ENCODE results near the gene BTBD9.

Gene BTBD9

DNA sequence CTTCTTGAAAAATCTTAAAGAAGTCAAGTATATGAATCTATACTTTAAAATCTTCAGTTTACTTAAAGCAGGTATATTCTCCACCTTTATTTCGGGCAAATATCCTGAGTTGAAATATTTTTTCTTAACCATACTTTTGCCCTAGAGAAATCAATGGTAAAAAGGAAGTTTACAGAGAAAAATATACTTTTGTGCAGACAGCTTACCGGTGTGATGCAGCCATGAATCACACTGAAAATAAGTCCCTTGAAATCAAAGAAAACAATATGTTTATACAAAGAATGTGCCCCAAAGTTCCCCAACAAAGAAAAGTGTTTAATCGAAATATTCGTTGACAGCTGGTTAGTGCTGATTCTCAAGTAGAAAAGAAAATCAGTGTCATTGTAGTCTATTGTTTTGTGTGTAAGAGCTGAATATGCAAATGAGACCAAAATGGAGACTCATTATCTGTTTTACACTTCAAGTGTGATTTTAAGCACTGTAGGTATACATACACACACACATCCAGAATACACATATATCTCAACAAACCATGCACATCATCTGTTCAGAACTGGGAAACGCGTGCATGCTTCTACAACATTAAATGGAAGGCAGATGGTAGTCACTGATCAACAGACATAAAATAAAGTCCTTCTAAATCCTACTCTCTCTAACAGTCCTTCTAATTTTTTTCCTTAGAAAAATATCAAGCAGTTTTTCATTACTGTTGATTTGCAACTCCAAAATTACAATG is 73.3 kb downstream of the BTBD9 start:
- in situ Hi-C loops (cut with MboI; ENCODE audit: low sequenced_read_pairs) = no loop called here

DNA sequence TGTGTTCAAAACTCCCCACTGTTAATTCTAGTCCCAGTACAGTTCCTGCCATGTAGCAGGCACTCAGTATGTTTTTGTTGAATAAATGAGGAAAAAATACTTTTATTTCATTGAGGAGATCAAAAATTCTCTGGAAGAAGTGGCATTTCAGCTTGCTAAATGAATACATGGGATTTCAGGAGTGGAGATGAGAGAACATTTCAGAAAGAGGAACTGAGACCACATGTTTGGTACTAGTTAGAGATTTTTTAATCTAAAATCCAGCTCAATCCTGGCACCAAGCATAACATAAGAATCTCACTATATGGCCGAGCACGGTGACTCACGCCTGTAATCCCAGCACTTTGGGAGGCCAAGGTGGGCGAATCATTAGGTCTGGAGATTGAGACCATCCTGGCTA is 75.4 kb downstream of the BTBD9 start:
- in situ Hi-C loops (cut with MboI; ENCODE audit: low sequenced_read_pairs) = no loop called here

DNA sequence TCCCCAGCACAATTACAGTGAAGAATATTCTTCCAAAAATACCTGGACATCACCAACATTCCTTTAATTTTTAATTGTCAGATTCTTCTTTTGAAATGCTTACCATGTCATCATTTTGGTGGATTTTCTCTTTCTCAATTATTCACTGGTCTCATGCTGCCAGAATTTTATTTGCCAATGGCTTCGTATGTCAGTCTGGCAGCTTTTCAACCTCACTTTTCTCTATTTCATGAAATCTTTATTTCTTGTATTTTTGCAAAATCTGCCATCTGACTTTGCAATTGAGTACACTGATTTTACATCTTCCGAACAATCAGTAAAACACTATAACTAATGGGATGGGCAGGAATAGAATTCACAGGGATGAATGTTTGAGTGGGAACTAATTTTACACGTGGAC is 84.1 kb downstream of the BTBD9 start:
- in situ Hi-C loops (cut with MboI; ENCODE audit: low sequenced_read_pairs) = no loop called here

DNA sequence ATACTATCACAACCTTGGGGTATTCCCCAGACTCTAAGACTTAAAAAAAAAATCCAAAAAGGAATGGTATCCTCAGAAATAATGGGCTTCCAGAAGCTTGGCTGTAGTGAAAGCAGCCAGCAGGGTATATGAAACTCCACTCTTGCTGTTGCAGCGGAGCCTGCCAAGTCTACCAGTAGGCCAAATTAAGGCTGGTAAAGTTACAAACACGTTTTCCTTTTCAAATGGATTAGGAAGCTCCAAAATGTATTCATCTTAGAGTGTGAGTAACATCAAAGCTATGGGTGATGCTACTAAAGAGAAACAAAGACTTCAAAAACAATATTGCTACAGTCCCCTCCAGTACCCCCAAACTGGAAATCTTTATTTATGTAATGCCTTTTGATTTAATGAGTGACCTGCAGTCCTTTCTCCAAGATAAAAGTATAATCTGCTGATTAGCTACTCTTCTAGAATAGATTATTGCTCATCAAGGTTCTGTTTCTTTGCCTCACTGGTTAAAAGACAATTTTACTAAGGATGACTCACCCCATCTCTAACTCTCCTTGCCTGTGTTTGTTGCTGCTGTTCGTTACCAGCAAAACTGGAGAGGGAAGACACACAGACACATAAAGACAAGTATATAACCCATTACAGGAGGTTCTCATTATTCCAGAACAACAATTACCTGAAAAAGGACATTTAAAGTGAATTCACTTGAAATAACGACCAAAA is 84.9 kb downstream of the BTBD9 start:
- in situ Hi-C loops (cut with MboI; ENCODE audit: low sequenced_read_pairs) = no loop called here

DNA sequence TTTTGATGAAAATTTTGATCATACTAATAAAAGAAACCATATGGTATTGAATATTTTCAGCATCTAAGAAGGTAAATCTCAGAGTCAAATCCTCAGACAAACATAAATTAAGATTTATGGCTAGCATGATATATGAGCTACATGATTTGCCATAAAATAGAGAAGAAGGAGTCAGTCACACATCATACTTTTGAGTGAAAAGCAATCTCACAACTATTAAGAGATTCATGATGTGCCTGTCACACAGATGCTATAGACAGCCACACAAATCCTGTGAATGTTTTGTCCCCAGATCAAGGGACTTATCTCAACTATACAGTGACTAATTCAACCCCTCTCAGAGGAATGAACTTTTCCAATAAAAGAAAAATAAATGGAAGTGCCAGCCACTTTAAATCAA is 85.7 kb downstream of the BTBD9 start:
- in situ Hi-C loops (cut with MboI; ENCODE audit: low sequenced_read_pairs) = no loop called here

DNA sequence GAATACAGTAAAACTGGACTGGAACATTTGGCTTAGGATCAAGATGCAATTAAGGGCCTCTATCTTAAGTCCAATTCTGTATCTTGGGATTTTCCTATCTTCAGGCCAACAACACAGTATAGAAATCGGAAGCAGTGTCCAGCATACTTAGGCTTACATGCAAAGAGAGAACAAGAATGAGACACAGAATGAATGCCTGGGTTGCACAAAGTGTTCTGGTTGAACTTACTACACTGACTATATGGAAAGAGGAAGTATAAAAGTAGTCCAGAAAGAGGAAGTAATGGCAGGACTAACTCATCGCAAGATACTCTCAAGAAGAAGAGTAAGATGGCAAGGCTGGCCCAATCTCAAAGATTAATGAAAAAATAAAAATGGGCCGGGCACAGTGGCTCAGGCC is 87.6 kb downstream of the BTBD9 start:
- in situ Hi-C loops (cut with MboI; ENCODE audit: low sequenced_read_pairs) = no loop called here

DNA sequence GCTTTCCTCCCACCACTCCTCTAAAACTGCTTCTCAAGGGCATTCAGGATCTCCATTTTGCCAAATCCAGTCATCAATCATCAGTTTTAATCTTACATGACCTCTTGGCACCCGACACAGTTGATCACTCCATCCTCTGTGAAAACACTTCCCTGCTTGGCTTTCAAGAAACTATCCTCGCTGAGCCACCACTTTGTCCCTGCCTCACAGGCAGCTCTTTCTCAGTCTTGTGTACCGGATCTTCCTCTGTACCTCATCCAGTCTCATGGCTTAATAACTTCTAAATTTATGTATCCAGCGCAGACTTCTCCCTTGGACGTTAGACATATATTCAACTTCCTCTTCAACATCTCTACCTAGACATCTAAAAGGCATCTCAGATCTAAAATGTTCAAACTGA is 89.9 kb downstream of the BTBD9 start:
- in situ Hi-C loops (cut with MboI; ENCODE audit: low sequenced_read_pairs) = no loop called here

DNA sequence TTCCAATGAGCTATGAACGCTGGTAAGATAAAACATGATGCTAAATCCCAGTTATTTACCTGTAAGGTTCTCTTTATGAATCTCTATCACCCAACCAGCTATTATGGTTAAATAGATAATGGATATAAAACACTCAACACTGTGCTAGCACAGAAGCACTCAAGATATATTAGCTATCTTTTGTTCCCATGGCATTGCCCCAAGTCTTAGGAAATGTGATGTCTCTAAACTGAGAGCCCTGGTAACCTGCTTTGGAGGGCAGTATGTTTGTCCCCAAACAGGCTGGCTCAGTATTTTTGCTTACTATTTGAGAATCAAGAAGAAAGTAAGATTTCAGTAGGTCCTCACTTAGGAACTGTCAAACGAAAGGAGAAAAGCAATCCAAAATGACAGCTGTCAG is 90.5 kb downstream of the BTBD9 start:
- in situ Hi-C loops (cut with MboI; ENCODE audit: low sequenced_read_pairs) = no loop called here

DNA sequence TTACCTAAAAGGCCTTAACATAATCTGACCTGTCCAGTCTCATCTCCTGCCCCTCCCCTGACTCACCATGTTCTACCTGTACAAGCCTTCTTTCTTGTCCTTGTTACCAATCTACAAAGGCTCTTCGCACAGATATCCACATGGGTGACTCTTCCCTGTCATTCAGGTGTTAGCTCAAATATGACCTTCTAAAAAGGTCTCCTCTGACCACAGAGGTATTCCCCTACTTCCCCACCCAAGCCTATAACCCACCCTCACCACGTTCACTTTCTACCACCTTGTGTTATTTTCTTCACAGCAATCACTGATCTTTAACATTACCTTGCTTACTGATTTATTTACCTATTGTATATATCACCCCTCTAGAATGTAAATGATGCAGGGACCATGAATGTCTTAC is 96.7 kb downstream of the BTBD9 start:
- in situ Hi-C loops (cut with MboI; ENCODE audit: low sequenced_read_pairs) = no loop called here

DNA sequence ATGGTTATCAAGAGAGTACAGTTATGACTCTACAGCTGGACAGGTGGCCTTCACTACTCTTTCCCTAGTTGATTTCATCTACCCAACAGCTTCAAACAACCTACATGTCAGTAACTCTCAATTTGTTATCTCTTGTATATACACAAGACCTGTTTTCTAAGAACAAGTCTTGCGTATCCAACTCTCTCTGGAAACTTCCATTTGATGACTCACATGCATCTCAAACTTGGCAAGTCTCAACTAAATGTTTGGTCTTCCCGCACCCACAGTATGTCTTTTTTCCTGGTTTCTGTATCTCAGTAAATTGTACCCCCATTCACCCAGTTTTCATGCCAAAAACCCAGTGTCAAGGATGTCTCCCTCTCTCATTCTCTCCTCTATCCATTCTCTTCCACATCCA is 97.7 kb downstream of the BTBD9 start:
- in situ Hi-C loops (cut with MboI; ENCODE audit: low sequenced_read_pairs) = no loop called here

DNA sequence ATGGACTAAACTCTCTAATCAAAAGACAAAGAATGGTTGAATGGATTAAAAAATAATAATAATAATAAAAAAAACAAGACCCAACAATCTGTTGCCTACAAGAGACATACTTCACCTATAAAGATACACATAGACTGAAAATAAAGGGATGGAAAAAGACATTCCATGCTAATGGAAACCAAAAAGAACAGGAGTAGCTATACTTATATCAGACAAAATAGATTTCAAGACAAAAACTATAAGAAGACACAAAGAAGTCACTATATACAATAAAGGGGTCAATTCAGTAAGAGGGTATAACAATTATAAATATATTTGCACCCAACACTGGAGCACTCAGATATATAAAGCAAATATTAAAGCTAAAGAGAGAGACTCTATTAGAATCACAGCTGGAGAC is 106.7 kb downstream of the BTBD9 start:
- in situ Hi-C loops (cut with MboI; ENCODE audit: low sequenced_read_pairs) = no loop called here

DNA sequence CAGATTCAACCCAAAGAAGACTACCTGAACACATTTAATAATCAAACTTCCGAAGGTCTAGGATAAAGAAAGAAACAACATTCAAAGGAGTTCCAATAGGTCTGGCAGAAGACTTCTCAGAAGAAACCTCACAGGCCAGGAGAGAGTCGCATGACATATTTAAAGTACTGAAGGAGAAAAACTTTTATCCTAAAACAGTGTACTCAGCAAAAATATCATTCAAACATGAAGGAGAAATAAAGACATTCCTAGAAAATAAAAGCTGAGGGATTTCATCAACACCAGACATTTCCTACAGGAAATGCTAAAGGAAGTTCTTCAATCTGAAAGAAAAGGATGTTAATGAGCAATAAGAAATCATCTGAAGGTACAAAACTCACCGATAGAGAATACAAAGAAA is 108.6 kb downstream of the BTBD9 start:
- in situ Hi-C loops (cut with MboI; ENCODE audit: low sequenced_read_pairs) = no loop called here

DNA sequence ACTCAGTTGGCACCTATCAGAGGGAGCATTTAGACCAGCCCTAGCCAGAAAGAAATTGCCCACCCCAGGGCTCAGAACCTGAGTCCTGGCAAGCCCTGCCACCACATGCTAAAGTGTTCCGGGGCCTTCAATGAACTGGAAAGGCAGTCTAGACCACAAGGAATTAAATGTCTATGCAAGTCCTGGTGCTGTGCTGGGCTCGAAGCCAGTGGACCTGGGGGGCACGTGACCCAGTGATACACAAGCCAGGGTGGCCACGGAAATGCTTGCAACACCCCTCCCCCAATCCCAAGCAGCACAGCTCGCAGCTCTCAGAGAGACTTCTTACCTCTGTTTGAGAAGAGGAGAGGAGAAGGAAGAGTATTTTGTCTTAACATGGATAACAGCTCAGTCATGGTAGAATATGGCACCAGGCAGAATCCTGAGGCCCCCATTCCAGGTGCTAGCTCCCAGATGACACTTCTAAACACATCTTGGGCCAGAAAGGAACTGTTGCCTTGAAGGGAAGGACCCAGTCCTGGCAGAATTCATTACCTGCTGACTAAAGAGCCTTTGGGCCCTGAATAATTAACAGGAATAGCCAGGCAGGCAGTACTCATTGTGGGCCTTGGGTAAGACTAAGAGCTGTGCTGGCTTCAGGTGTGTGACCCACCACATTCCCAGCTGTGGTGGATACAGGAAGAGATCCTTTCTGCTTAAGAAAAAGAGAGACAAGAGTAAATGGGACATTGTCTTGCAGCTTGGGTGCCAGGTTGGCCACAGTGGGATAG is 111.3 kb downstream of the BTBD9 start:
- in situ Hi-C loops (cut with MboI; ENCODE audit: low sequenced_read_pairs) = no loop called here

DNA sequence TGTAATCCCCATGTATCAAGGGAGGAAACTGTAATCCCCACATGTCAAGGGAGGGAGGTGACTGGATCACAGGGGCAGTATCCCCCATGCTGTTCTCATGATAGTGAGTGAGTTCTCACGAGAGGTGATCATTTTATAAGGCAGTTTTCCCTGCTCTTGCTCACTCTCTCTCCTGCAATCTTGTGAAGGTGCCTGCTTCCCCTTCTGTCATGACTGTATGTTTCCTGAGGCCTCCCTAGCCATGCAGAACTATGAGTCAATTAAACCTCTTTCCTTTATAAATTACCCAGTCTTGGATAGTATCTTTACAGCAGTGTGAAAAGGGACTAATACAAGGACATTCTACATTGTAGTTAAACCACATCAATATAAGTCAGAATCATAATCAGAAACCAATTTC is 112.4 kb downstream of the BTBD9 start:
- in situ Hi-C loops (cut with MboI; ENCODE audit: low sequenced_read_pairs) = no loop called here

DNA sequence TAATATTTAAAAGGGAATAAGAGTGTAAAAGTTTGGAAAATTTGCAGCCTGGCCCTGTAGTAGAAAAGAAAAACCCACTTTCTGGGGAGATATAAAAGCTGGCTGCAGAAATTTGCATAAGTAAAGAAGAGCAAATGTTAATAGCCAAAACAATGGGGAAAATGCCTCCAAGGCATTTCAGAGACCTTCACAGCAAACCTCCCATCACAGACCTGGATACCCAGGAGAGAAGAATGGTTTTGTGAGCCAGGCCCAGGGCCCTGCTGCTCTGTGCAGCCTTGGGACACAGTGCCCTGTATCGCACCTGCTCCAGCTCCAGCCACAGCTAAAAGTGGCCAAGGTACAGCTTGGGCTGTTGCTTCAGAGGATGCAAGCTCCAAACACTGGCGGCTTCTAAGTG is 113.8 kb downstream of the BTBD9 start:
- in situ Hi-C loops (cut with MboI; ENCODE audit: low sequenced_read_pairs) = no loop called here

DNA sequence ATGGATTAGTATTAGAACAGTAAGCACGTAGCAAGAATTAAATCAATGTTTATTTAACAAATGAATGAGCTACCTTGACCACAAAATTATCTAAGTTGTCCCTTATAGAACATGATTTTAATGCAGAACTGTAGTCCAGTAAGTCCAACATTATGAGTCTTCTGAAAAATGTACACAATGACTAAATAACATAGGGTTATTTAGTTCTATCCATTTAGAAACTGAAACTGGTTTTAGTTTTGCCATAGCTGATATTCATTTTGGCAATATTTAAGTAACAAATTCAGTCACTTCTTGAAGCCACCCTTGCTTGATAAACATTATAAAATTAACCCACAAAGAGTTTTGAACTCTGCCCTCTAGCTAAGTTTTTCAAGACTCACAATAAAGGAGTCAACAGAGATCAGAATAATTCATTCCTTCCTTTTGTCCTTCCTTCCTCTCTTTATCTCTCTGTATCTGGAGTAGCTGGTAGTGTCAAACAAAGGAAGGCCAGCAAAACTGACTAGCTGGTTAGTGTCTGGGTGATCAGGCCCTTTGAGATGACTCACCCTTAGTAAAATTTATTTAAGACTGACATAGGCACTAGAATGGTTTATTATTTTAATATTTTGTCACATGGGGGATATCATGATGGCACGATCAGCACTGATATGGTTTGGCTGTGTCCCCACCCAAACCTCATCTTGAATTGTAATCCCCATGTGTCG is 115.1 kb downstream of the BTBD9 start:
- in situ Hi-C loops (cut with MboI; ENCODE audit: low sequenced_read_pairs) = no loop called here

DNA sequence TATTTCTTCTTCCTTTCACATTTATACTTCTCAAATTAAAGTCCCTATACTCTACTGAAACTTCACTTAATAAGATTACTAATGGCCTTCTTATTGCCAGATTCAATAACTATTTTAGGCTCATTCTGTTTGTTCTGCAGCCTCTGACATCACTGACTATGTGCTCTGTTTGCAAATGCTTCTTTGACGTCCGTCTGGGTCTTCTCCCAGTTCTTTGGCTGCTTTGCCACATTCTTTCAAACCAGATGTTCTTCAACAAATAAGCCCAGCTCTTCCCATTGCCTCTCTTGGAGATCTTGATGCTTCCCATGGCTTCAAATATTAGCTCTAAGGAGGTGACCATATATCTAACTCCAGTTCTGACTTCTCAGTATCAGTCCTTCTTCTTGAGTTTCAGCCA is 117.4 kb downstream of the BTBD9 start:
- in situ Hi-C loops (cut with MboI; ENCODE audit: low sequenced_read_pairs) = no loop called here

DNA sequence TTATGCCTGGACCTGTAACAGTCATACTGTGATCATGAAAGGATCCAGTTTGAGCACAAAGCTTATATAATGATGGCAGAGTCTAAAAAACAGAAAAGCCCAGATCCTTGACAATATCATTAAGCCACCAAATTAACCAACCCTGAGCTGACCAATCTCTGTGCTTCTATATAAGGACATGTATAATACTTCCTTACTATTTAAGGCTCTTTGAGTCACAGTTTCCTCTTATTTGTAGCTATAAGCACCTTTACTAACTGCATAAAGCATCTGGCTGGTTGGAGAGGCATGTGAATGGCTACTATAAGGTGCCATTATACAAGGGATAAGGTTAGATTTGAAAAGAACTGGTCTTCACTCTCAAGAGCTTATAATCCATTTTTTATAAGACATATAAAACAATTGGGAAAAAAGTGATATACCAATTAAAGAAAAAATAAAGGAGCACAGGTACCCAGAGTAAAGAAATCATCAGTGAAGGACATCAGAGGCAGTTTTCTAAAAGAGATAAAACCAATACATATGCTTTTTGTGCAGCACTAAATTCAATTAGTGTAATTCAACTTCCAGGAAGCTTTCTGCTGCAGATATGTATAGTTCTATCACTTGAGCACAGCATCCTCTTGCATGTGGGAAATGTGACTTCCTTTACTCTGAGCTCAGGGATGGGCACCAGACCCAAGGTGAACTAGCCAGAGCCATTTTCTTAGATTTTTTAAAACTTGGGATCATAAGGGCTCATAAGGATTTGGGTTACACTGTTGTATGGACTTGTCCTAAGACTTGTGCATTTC is 121.0 kb downstream of the BTBD9 start:
- in situ Hi-C loops (cut with MboI; ENCODE audit: low sequenced_read_pairs) = no loop called here

DNA sequence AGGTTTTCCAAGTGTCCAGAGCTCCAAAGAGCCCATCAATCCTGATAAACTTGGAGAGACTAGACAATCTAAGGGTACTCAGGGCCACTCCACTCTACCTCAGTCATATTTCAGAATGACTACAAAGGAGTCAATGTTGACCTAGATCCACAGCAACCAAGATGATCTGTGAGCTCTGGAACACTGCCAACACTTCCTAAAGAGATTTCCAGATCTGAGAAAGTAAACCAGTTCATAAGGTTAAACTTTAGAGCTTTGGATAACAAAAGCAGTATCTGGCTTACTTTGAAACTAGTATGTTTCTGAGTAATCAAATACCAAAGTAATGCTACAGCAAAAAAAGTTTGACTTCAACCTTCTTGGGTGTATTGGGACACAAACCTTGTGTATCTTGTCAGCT is 122.7 kb downstream of the BTBD9 start:
- in situ Hi-C loops (cut with MboI; ENCODE audit: low sequenced_read_pairs) = no loop called here

DNA sequence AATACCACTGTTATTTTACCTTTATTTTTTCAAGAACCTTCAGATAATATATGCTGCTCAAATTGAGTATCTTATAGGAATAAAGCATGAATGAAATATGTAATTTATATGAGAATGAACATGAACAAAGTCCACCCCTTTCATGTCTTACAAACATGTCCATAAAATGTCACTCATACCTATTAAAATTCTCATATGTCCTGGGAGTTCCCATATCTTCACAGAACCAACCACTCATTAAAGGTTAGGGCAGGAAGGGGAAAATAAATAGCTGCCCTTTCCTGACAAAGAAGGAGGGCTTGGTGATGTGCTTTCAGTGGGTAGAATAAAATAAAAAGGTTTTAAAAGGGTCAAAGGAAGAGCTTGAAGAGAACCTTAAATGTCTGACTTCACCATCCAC is 125.3 kb downstream of the BTBD9 start:
- in situ Hi-C loops (cut with MboI; ENCODE audit: low sequenced_read_pairs) = no loop called here

DNA sequence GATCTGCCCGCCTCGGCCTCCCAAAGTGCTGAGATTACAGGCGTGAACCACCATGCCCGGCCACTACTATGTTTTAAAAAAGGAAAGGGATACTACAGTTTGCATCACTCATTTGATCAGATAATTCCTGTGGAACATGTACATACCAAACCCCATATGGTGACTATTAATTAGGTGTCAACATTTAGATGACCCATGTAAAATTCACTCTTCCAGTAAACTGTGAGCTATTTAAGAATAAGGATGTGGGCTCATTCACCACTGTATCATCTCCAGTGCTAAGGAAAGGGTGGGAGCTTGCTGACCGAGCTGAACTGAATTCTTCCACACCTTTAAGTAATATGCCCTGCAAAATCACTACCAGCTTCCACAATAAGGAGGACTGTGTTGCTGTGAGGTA is 127.5 kb downstream of the BTBD9 start:
- in situ Hi-C loops (cut with MboI; ENCODE audit: low sequenced_read_pairs) = no loop called here

Data from HL-60/S4 treated with phorbol 12-myristate 13-acetate at 8.2 ng/mL for 4 days and 3 days (cell line).